ENCODE data around the gene RAC2. TPM values are rescaled to one million over a fixed set of nuclear protein-coding genes. Genes with fewer than 3 reads are reported as not detected.

The RAC2 gene
- total RNA-seq, 1 experiment from 2014 or later = 50.5 TPM

- Histone ChIP-seq H3K4me3 (ENCODE audit: low read length) (no peak overlapping the region), H2AFZ (ENCODE audit: low read length) (no peak overlapping the region), H3K27me3 (ENCODE audit: low read length) (no peaks in the 10 kb centered on the region), H3K79me2 (ENCODE audit: low read length) (no peaks in the 10 kb centered on the region), H3K9me3 (ENCODE audit: low read length) (no peaks in the 10 kb centered on the region), H3K4me2 (ENCODE audit: low read length) (peak overlapping the region; percentile 61), H3K27ac (ENCODE audit: low read length) (peak overlapping the region; percentile 97), H3K9ac (ENCODE audit: low read length) (no peak overlapping the region), H4K20me1 (ENCODE audit: low read length) (no peaks in the 10 kb centered on the region), H3K9me2 (replicated peaks; ENCODE audit: low read length) (no peaks in the 10 kb centered on the region), H3K4me1 (ENCODE audit: insufficient read depth, low read length) (peaks cover 55% of the 10 kb centered on the region), H3K36me3 (ENCODE audit: low read depth, low read length) (no peaks in the 10 kb centered on the region), H3F3A (ENCODE audit: low read length, unreplicated experiment) (no peaks in the 10 kb centered on the region)
- ChIA-PET CTCF (no interaction called here), POLR2A (ENCODE audit: unreplicated experiment) (no interaction called here)
- TF ChIP-seq CTCF (conservative IDR thresholded peaks at IDR 0.05; ENCODE audit: low read depth, low read length) = no peak
- TF ChIP-seq EZH2 (IDR thresholded peaks at IDR 0.05; ENCODE audit: low read length, unreplicated experiment) = no peak
- no peak for TF ChIP-seq EZH2phosphoT487 (IDR thresholded peaks at IDR 0.05; ENCODE audit: borderline replicate concordance, low read length)
- intact Hi-C loops (cut with micrococcal nuclease) = loop anchor here (10.0 kb wide), 1 partner anchor 121 kb away; no protein-coding TSS in a partner anchor
- BruUV-seq (replicated peaks) = no TSS peak
- no peak for ATAC-seq
- peak; percentile 11 for DNase-seq
These were observed 48.1 kb downstream of the RAC2 start for GRCh38 chr22:37195921-37196320.

GRCh38 chr22:37194750-37195149 lies 49.3 kb downstream of the RAC2 start:
- Histone ChIP-seq H2AFZ (ENCODE audit: low read length) (no peak overlapping the region), H4K20me1 (ENCODE audit: low read length) (no peaks in the 10 kb centered on the region), H3K9me3 (ENCODE audit: low read length) (no peaks in the 10 kb centered on the region), H3K4me2 (ENCODE audit: low read length) (no peak overlapping the region), H3K36me3 (ENCODE audit: low read depth, low read length) (no peaks in the 10 kb centered on the region), H3K27ac (ENCODE audit: low read length) (no peak overlapping the region), H3K4me3 (ENCODE audit: low read length) (no peak overlapping the region), H3K9me2 (replicated peaks; ENCODE audit: low read length) (no peaks in the 10 kb centered on the region), H3K27me3 (ENCODE audit: low read length) (no peaks in the 10 kb centered on the region), H3F3A (ENCODE audit: low read length, unreplicated experiment) (peaks cover 4% of the 10 kb centered on the region), H3K9ac (ENCODE audit: low read length) (no peak overlapping the region), H3K4me1 (ENCODE audit: insufficient read depth, low read length) (peaks cover 62% of the 10 kb centered on the region), H3K79me2 (ENCODE audit: low read length) (no peaks in the 10 kb centered on the region)
- intact Hi-C loops (cut with micrococcal nuclease) = loop anchor here (10.0 kb wide), 1 partner anchor 120 kb away; no protein-coding TSS in a partner anchor
- ATAC-seq (no peak), DNase-seq (no peak)
- ChIA-PET POLR2A (ENCODE audit: unreplicated experiment) (no interaction called here), CTCF (no interaction called here)
- BruUV-seq (replicated peaks) = no TSS peak
- TF ChIP-seq EZH2 (IDR thresholded peaks at IDR 0.05; ENCODE audit: low read length, unreplicated experiment) (no peak), CTCF (conservative IDR thresholded peaks at IDR 0.05; ENCODE audit: low read depth, low read length) (no peak)

GRCh38 chr22:37193629-37194191 lies 50.4 kb downstream of the RAC2 start:
- DNase-seq = no peak
- no peaks in the 10 kb centered on the region for H3K27me3 ChIP-seq (ENCODE audit: low read length)
- no peak overlapping the region for H3K9ac ChIP-seq (ENCODE audit: low read length)
- ATAC-seq = no peak
- no peaks in the 10 kb centered on the region for H3K9me3 ChIP-seq (ENCODE audit: low read length)
- no peak overlapping the region for H3K27ac ChIP-seq (ENCODE audit: low read length)
- ChIA-PET CTCF (no interaction called here), POLR2A (ENCODE audit: unreplicated experiment) (no interaction called here)
- H3K36me3 ChIP-seq (ENCODE audit: low read depth, low read length) = no peaks in the 10 kb centered on the region
- H3F3A ChIP-seq (ENCODE audit: low read length, unreplicated experiment) = peaks cover 4% of the 10 kb centered on the region
- H2AFZ ChIP-seq (ENCODE audit: low read length) = no peak overlapping the region
- BruUV-seq (replicated peaks) = no TSS peak
- no peak overlapping the region for H3K4me3 ChIP-seq (ENCODE audit: low read length)
- no peak for TF ChIP-seq EZH2 (IDR thresholded peaks at IDR 0.05; ENCODE audit: low read length, unreplicated experiment)
- TF ChIP-seq CTCF (conservative IDR thresholded peaks at IDR 0.05; ENCODE audit: low read depth, low read length) = no peak
- TF ChIP-seq EZH2phosphoT487 (IDR thresholded peaks at IDR 0.05; ENCODE audit: borderline replicate concordance, low read length) = no peak
- no peak overlapping the region for H3K4me2 ChIP-seq (ENCODE audit: low read length)
- H3K4me1 ChIP-seq (ENCODE audit: insufficient read depth, low read length) = peaks cover 64% of the 10 kb centered on the region
- H4K20me1 ChIP-seq (ENCODE audit: low read length) = no peaks in the 10 kb centered on the region
- no peaks in the 10 kb centered on the region for H3K79me2 ChIP-seq (ENCODE audit: low read length)
- intact Hi-C loops (cut with micrococcal nuclease) = loop anchor here (10.0 kb wide), 1 partner anchor 119 kb away; no protein-coding TSS in a partner anchor
- no peaks in the 10 kb centered on the region for H3K9me2 ChIP-seq (replicated peaks; ENCODE audit: low read length)
